ENCODE measurements around the gene SLC1A2.

Gene SLC1A2

GRCh38 chr11:35293699-35294098, 125.7 kb downstream of the SLC1A2 start:
- no peak for DNase-seq

GRCh38 chr11:35293035-35293434, 126.3 kb downstream of the SLC1A2 start:
- no peak for DNase-seq

GRCh38 chr11:35292279-35292678, 127.1 kb downstream of the SLC1A2 start:
- no peak for DNase-seq

GRCh38 chr11:35290876-35291275, 128.5 kb downstream of the SLC1A2 start:
- no peak for DNase-seq

- DNase-seq = no peak
Measured at GRCh38 chr11:35289821-35290220, 129.5 kb downstream of the SLC1A2 start.

GRCh38 chr11:35288817-35289541, 130.4 kb downstream of the SLC1A2 start:
- DNase-seq = no peak

GRCh38 chr11:35288309-35288708, 131.0 kb downstream of the SLC1A2 start:
- no peak for DNase-seq

GRCh38 chr11:35287344-35287890, 131.9 kb downstream of the SLC1A2 start:
- no peak for DNase-seq

- DNase-seq = no peak
Measured at GRCh38 chr11:35286126-35286525, 133.2 kb downstream of the SLC1A2 start.

- DNase-seq = no peak
Measured at GRCh38 chr11:35285471-35285870, 133.9 kb downstream of the SLC1A2 start.

- no peak for DNase-seq
Measured at GRCh38 chr11:35282221-35282882, 137.0 kb downstream of the SLC1A2 start.

- DNase-seq = no peak
Measured at GRCh38 chr11:35281169-35281688, 138.1 kb downstream of the SLC1A2 start.

GRCh38 chr11:35280727-35281126, 138.6 kb downstream of the SLC1A2 start:
- no peak for DNase-seq

- DNase-seq = no peak
Measured at GRCh38 chr11:35277827-35278226, 141.5 kb downstream of the SLC1A2 start.

- no peak for DNase-seq
Measured at GRCh38 chr11:35276396-35277145, 142.8 kb downstream of the SLC1A2 start.

GRCh38 chr11:35275786-35276170, 143.6 kb downstream of the SLC1A2 start:
- DNase-seq = no peak

GRCh38 chr11:35274909-35275785, 144.2 kb downstream of the SLC1A2 start:
- DNase-seq = no peak

- DNase-seq = no peak
Measured at GRCh38 chr11:35272391-35272902, 146.9 kb downstream of the SLC1A2 start.

GRCh38 chr11:35271031-35271430, 148.3 kb downstream of the SLC1A2 start:
- DNase-seq = no peak

GRCh38 chr11:35270342-35270741, 149.0 kb downstream of the SLC1A2 start:
- no peak for DNase-seq

- no peak for DNase-seq
Measured at GRCh38 chr11:35267504-35267903, 151.9 kb downstream of the SLC1A2 start.
